ENCODE measurements around the gene SNX6.
"Not testable (repeated sequence)": the region's sequence is repeated elsewhere in the genome, so short reads cannot be mapped to it uniquely, and the experiment has no call there.

Gene SNX6

DNA sequence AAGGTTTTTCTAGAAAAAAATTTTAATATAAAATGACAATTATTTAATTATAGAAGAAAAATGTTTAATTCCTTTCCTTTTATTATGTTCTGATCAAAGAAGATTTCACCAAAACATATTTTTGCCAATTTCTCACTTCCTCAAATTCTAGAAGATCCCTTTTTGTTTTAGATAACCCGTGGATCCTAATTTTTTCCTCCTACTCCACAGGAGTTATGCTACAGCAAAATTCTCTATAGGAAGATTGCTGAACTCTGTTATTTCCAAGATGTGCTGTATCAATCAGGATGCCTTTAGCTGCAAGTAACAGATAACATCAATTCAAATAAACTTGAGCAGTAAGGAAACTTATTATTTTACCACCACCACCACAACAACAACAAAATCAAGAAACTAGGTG, 3.8 kb upstream of the SNX6 start:
- no peak for DNase-seq

DNA sequence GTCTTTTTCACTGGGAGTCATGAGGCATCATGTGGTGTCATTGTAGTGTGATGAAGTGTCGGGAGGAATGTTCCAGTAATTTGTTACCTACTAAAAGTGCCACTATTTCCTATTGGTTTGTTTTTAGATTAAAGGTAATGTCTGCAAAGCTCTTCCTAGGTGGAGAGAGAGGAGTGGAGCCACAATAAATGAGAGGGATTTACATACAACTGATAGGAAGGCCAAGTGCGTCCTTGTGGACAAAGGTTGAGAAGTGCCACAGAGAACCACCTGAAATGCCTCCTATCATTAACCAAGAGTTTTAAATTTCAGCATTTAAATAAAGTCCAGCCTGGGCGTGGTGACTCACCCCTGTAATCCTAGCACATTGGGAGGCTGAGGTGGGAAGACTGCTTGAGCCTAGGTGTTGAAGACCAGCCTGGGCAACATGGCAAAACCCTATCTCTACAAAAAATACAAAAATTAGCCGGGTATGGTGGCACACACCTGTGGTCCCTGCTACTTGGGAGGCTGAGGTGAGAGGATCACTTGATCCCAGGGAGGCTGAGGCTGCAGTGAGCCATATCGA, 2.5 kb upstream of the SNX6 start:
- DNase-seq: no peak

DNA sequence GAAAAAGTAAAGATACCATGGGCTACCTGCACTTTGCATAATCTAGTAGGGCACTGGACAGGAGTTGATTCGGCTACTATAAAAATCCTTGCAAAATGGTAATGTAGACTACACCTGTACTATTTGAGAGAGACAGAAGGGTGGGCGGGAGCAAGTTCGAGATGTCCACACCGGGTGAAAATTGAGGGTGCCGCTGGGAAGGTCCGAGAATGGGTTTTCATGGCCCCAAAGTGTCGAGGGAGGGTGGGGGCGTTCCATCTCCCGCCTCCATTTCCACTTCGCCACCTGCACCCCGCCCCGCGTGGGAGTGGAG, 648 bp downstream of the SNX6 start:
- DNase-seq: no peak

DNA sequence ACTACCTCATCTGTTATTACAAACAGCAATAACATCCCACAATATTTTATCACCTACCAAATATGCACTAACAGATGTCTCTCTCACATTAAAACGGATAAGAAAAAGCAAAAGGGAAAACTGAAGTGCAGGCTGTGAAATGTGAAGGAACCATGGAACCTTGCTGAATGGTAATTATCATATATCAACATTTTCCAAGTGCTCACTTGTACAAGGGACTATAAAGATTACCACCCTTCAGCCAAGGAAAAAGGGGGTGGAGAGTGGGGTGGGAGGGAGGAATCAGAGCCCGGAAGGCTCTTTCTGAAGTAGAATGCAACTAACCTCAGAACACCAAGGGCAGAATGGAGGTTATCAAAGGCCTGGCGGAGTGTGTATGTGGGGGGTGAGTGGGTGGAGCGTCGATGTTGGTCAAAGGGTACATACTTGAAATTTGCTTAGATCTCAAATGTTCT, 1.2 kb downstream of the SNX6 start:
- DNase-seq: no peak

DNA sequence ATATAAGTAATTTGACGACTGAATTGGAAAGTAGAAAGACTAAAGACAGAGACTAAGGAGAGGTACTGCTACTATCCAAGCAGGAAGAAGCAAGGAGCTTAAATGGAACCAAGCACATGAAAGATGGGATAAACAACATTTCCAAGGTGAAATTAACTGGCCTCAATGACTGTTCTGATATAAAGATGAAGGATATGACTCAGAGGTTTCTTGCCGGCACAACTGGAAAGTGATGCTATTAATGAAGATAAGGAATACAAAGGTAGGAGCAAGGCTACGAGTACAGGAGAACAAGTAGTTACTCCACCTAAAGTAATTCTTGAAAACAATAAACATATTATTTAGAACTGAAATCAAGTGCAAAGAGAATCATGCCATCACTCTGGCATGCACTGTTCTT, 6.4 kb downstream of the SNX6 start:
- DNase-seq: no peak

DNA sequence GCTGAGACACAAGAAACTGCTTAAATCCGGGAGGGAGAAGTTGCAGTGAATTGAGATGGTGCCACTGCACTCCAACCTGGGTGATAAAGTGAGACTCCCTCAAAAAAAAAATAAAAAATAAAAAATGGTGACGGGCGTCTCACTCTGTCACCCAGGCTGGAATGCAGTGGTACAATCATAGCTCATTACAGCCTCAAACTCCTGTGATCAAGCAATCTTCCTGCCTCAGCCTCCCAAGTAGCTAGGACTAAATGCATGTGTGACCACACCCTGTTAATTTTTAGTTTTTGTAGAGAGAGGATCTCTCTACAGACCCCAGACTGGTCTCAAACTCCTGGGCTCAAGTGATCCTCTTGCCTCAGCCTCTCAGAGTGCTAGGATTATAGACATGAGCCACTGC, 9.1 kb downstream of the SNX6 start:
- no peak for DNase-seq

DNA sequence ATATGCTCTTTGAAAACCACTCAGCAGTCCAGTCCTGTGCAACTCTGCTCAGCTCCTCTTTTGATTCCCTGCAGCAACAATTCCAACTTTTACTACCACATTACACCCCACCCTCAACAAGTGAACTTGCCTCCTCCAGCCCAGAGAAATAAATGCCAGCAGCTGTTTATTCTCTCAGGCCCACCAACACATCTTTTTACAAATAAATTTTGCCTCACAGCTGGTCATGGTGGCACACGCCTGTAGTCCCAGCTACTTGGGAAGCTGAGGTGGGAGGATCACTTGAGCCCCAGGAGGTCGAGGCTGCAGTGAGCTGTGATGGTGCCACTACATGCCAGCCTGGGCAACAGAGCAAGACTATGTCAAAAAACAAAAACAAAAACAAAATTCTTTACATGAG, 9.8 kb downstream of the SNX6 start:
- no peak for DNase-seq

DNA sequence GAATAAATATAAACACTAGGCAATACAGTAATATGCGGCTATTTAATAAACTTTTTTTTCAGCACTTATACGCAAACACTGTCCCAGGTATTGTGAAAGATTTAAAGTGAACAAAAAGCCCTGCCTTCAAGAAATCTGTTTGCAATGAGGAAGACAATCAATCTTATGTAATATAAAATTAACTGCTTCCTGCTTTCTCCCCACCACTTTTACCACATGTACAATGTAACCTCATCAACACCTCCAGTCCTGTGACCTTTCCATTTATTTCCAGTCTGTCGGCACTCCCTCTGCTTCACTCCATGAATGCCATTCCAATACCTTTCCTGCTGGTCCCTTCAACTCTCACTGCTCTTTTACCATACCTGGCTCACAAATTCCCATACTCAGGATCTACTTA, 10.5 kb downstream of the SNX6 start:
- no peak for DNase-seq

DNA sequence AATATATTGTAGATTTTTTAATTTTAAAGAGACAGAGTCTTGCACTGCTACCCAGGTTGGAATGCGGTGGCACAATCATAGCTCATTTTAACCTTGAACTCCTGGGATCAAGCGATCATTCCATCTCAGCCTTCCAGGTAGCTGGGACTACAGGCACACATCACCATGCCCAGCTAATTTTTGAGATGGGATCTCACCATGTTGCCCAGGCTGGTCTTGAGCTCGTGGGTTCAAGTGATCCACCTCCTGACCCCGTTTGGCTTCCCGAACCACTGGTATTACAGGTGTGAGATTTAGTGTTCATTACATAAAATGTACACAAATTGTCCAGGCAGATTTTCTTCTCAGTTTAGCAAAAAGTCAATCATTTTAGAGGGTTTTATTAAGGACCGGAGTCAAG, 13.6 kb downstream of the SNX6 start:
- DNase-seq: no peak

DNA sequence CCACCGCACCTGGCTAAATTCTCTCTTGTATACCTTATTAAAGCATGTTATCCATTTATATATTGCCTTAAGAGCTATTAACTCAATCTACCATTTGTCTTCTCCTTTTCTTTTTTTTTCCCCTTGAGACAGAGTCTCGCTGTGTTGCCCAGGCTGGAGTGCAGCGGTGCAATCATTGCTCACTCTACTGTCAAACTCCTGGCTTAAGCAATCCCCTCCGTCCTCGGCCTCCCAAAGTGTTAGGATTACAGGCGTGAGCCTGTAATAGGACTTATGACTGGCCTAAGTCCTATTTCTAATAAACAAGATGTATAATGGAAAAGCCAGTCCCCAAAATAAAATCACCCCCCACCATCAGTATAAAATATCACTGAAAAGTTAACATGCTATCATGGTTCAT, 14.4 kb downstream of the SNX6 start:
- no peak for DNase-seq

DNA sequence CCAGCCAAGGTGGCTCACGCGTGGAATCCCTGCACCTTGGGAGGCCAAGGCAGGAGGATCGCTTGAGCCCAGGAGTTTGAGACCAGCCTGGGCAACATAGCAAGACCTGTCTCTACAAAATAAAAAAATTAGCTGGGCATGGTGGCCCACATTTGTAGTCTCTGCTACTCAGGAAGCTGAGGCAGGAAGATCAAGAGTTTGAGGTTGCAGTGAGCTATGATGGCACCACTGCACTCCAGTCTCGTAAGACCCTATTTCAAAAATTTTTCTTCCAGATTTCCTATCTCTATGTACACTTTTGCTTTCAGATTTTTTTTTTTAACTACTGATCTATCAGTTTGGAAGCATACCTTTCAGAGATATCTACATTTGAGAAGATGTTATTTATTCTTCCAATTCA, 15.3 kb downstream of the SNX6 start:
- no peak for DNase-seq

DNA sequence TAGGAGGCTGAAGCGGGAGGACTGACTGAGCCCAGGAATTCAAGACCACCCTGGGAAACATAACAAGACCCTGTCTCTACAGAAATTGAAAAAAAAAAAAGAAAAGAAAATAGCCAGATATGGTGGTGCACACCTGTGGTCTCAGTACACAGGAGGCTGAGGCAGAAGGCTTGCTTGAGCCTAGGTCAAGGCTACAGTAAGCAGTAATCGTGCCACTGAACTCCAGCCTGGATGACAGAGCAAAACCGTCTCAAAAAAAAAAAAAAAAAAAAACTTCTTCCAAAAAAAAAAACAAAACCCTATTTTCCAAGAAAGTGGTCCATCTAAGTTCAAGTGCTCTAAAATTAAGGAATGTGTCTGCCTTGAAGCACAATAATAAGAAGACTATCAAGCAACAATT, 19.8 kb downstream of the SNX6 start:
- DNase-seq: no peak

DNA sequence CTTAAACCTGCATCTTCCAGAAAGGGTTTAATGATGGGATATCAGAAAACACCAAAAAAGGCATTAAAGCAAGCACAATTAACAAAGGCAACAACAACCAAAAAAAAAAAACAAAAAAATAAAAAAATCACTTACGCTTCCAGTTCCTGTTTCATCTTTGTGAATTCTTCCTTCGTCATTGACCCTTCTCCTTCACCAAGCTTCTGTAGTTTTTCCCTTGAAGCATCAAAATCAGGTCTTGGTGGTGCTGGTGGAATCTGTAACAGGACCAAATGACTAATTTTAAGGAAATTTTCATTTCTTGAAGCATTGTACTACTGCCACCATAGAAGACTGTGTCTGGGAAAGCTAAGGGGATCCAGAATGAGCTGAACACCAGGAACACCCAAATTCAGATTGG, 24.5 kb downstream of the SNX6 start:
- no peak for DNase-seq

DNA sequence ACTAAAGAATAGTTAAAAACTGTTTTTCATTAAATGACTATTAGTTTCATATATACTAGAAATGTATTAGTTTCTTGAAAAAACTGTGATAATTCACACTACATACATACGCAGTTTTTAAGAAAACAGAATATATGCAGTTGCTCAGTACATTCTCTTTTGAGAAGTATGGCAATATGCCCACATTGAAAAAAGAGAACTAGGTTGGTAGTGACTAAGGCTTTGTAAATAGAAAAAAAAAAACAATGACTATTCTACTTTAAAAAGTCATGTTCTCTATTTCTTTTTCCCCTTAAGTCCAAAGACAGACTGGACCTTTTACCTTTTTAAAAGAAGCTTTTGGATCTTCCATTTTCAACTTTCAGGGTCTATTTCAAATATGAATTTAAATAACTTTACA, 25.0 kb downstream of the SNX6 start:
- DNase-seq: no peak

DNA sequence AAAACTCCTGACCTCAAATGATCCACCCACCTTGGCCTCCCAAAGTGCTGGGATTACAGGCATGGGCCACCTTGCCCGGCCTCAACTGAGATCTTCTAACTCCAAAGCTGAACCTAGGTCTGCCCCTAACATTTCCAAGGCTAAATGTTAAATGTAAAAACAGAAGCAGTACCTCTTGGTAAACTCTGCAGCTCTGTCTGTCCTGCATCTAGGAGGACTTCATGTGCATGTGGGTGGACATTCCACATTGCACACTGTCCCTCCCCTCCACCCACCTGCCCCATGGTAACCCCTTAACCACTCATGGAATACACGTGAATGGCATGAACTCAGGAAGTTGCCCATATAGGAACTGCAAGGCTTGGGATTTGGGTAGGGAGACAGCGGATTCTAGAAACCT, 33.1 kb downstream of the SNX6 start:
- DNase-seq: no peak

DNA sequence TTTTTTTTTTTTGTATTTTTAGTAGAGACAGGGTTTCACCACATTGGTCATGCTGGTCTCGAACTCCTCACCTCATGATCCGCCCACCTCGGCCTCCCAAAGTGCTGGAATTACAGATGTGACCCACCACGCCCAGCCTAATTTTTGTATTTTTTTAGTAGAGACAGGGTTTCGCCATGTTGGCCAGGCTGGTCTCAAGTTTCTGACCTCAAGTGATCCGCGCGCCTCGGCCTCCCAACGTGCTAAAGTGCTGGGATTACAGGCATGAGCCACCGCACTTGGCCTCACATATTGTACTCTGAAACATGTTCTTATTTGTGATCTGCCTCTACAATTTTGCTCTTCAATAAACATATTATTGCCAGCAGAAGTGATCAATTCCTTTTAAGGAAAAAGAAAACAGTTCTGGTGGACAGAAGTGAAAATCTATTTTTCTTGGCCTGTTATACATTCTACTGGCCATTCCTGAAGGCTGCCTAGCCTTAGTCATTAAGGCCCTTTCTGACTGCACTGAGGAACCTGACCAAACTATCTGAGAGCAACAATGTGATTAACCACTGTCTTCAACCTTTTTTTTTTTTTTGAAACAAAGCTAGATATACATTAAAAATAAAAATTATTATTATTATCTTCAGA, 36.1 kb downstream of the SNX6 start:
- DNase-seq: no peak

DNA sequence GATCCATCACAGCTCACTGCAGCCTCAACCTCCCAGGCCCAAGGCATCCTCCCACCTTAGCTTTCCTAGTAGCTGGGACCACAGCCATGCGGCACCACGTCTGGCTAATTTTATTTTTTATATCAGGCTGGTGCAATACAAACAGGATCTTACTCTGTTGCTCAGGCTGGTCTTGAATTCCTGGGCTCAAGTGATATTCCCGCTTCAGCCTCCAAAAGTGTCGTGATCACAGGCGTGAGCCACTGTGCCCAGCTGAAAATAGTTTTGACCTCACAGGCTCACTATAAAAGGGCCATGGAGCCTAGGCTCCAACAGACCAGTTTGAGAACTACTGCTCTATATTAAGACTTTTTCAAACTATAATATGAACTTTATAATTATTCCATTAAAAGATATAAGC, 37.3 kb downstream of the SNX6 start:
- DNase-seq: no peak

DNA sequence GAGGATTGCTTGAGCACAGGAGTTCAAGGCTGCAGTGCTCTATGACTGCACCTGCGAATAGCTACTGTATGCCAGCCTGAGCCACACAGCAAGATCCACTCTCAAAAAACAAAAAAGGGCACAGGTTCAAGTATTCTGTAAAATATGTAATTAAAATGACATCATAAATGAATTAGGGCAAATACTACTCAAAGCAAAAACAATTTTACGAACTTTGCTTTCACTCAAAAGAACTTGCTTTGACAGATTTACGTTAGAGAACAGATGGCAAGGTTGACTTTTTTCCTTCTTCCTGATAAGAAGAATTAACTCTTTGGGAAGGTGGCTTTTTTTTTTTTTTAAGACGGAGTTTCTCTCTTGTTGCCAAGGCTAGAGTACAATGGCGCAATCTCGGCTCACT, 46.4 kb downstream of the SNX6 start:
- DNase-seq: no peak

DNA sequence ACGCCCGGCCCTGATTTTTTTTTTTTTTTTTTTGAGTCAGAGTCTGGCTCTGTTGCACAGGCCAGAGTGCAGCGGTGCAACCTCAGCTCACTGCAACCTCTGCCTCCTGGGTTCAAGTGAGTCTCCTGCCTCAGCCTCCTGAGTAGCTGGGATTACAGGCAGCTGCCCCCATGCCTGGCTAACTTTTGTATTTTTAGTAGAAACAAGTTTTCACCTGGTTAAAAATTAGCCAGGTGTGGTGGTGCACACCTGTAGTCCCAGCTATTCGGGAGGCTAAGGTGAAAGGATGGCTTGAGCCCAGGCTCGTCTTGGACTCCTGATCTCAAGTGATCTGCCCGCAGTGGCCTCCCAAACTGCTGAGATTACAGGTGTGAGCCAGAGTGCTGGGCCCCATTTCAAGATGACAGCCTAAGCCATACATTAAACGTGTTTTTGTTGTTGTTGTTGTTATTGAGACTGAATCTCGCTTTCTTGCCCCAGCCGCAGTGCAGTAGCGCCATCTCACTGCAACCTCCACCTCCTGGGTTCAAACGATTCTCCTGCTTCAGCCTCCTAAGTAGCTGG, 47.7 kb downstream of the SNX6 start:
- DNase-seq: no peak

DNA sequence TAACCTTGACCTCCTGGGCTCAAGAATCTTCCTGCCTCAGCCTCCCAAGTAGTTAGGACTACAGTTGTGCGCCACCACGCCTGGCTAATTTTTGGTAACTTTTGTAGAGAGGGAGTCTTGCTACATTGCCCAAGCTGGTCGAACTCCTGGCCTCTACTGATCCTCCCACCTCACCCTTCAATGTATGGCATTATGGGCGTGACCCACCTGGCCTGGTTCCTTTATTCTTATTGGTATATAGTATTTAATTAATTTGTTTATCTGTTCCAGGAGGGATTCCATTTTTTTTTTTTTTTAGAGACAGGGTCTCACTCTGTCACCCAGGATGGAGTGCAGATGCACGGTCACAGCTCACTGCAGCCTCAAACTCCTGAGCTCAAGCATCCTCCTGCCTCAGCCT, 49.6 kb downstream of the SNX6 start:
- DNase-seq: no peak

DNA sequence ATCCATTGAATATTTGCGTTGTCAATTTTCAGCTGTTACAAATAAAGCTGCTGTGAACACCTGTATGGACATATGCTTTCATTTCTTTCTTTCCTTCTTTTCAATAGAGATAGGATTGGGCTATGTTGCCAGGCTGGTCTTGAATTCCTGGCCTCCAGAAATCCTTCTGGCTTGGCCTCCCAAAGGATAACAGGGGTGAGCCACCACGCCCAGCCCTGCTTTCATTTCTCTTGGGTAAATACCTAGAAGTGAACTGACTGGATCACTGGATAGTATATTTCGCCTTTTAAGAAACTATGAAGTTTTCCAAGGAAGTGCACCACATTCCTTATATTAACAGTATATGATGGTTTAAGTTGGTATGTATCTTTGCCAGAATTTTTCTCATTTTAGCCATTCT, 58.2 kb downstream of the SNX6 start:
- DNase-seq: no peak

DNA sequence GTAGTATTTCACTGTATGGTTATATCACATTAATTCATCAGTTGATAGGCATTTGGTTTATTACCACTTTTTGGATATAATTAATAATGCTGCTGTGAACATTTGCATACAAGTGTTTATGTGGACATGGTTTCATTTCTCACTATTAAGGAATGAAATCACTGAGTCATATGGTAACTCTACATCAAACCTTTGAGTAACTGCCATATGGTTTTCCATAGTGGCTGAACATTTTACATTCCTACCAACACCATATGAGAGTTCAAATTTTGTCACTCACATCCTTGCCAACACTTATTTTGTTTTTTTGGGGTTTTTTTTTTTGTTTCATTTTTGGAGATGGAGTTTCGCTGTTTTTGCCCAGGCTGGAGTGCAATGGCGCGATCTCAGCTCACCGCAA, 60.2 kb downstream of the SNX6 start:
- DNase-seq: no peak

DNA sequence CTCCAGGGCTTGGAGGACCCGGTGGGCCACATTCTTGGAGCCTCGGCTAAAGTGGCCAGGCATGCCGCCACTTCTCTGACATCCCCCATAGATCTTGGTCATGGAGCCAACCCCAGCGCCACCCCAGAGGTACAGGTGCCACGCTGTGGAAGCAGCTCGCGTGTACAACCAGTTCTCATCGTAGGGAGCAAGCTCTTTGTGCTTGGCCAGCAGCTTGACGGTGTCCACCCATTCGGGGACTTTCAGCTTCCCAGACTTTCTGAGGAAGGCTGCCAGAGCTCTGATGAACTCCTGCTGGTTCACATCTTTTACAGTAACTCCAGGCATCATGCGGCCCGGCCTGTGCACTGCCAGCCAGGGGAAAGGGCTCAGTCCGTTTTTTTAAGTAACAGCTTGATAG, 61.1 kb downstream of the SNX6 start:
- no peak for DNase-seq

DNA sequence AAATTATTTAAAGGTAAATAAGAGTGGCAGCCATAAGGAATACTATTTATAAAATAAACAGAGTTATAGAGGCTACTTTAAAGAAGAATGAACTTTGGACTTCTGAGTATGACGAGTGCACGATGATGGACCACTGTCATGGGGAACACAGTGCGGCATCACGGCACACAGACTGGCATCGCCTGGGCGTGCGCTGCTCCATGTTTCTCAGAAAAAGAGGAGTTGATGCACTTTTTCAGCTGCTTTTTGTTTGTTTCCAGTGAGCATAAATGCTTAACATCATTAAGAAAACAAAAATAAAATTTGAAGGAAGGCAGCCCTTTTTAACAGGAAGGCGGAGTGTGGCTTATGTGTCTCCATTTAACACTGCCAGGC, 67.2 kb downstream of the SNX6 start:
- no peak for DNase-seq

DNA sequence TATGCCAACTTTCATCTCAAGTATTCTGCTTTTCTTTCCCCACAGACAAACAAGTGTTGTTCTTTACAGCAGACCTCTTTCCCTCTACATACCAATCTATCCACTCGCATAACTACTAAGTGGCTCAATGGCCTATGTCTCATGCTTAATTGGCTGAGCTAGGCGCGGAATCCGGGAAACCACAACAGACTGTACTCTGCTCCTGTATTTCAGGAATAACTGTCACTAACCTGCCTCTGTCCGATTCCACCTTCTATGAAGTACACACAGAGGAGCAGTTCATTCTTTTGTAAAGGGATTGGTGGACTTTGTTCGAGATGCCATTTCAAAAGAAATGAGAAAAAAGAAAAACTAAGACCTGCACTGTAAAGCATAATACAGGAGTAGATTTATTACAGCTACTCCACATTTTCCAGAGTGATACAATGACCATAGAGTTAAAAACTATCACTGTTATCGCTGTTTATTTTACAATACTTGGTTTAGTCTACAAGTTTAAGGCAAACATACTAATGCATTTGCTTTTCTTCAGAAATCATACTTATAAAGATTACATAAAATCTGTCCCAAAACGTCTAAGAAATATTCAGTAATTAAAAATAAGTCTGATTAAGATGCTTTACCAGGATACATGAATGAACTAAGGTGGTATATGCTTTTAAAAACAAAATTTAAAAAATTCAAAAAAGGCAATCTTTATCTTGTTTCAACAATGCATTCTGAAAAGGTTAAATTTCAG, 67.7 kb downstream of the SNX6 start:
- DNase-seq: not testable (repeated sequence)
